Measurements from ENCODE around the gene LGALS1.
A peak's percentile ranks its signal among the peaks of the same experiment; 100 is the strongest.
"Not testable (repeated sequence)": the region's sequence is repeated elsewhere in the genome, so short reads cannot be mapped to it uniquely, and the experiment has no call there.

The LGALS1 gene

GRCh38 chr22:37690407-37690806, 15.0 kb downstream of the LGALS1 start:
- DNase-seq (ENCODE audit: low spot score) = no peak

GRCh38 chr22:37690901-37691504, 15.6 kb downstream of the LGALS1 start:
- DNase-seq (ENCODE audit: low spot score) = no peak

- no peak for DNase-seq (ENCODE audit: low spot score)
These were observed 17.3 kb downstream of the LGALS1 start for GRCh38 chr22:37692627-37693285.

- DNase-seq (ENCODE audit: low spot score) = not testable (repeated sequence)
These were observed 18.7 kb downstream of the LGALS1 start for GRCh38 chr22:37694131-37694530.

- DNase-seq (ENCODE audit: low spot score) = not testable (repeated sequence)
These were observed 20.8 kb downstream of the LGALS1 start for GRCh38 chr22:37696260-37696656.

GRCh38 chr22:37696657-37697537, 21.5 kb downstream of the LGALS1 start, which contains the start of gene TRIOBP:
Gene TRIOBP (plus strand): TSS chr22:37697048. CDS start chr22:37701366, 4,318 bp downstream.
- DNase-seq (ENCODE audit: low spot score) = peak; percentile 85

- DNase-seq (ENCODE audit: low spot score) = no peak
These were observed 22.1 kb downstream of the LGALS1 start for GRCh38 chr22:37697538-37697835.

- DNase-seq (ENCODE audit: low spot score) = no peak
These were observed 25.8 kb downstream of the LGALS1 start for GRCh38 chr22:37701141-37701786.

- DNase-seq (ENCODE audit: low spot score) = no peak
These were observed 28.5 kb downstream of the LGALS1 start for GRCh38 chr22:37703906-37704305.

- no peak for DNase-seq (ENCODE audit: low spot score)
These were observed 29.2 kb downstream of the LGALS1 start for GRCh38 chr22:37704645-37705044.

GRCh38 chr22:37705205-37705604, 29.8 kb downstream of the LGALS1 start:
- no peak for DNase-seq (ENCODE audit: low spot score)

GRCh38 chr22:37708580-37709444, 33.4 kb downstream of the LGALS1 start:
- no peak for DNase-seq (ENCODE audit: low spot score)

GRCh38 chr22:37709445-37709765, 34.0 kb downstream of the LGALS1 start:
- DNase-seq (ENCODE audit: low spot score) = no peak

- DNase-seq (ENCODE audit: low spot score) = no peak
These were observed 35.2 kb downstream of the LGALS1 start for GRCh38 chr22:37710675-37711074.

GRCh38 chr22:37711490-37711889, 36.1 kb downstream of the LGALS1 start:
- DNase-seq (ENCODE audit: low spot score) = no peak

- DNase-seq (ENCODE audit: low spot score) = no peak
These were observed 38.3 kb downstream of the LGALS1 start for GRCh38 chr22:37713761-37714160.

GRCh38 chr22:37714634-37715033, 39.2 kb downstream of the LGALS1 start:
- no peak for DNase-seq (ENCODE audit: low spot score)

- no peak for DNase-seq (ENCODE audit: low spot score)
These were observed 40.3 kb downstream of the LGALS1 start for GRCh38 chr22:37715760-37716159.

GRCh38 chr22:37716708-37717107, 41.3 kb downstream of the LGALS1 start:
- no peak for DNase-seq (ENCODE audit: low spot score)

GRCh38 chr22:37717235-37717634, 41.8 kb downstream of the LGALS1 start:
- DNase-seq (ENCODE audit: low spot score) = not testable (repeated sequence)

GRCh38 chr22:37717746-37718305, 42.4 kb downstream of the LGALS1 start:
- DNase-seq (ENCODE audit: low spot score) = not testable (repeated sequence)

All from CD4-positive, alpha-beta T cell treated with Interleukin-2 at 100 ng/mL for 4 hours (primary cell).